Gastroesophageal sphincter (tissue), 4 donors: ENCODE measurements around the gene ITGA8. TPM values are rescaled to one million over a fixed set of nuclear protein-coding genes. Genes with fewer than 3 reads are reported as not detected.
A peak's percentile ranks its signal among the peaks of the same experiment; 100 is the strongest.
"Not testable (repeated sequence)": the region's sequence is repeated elsewhere in the genome, so short reads cannot be mapped to it uniquely, and the experiment has no call there.

ENCODE experiments used
- ATAC-seq: fragments of 150-250 bp; one replicate; pipeline ENCODE4 v1.9.1; 2016; ENCODE audit warnings: mild to moderate bottlenecking, moderate library complexity
- H3K27ac ChIP-seq, 4 donors: fragments of 200-600 bp; sonication (generic) in 3 of 4; 1 replicate in 3 of 4; 2 replicates in 1 of 4; pipeline ENCODE4 v1.5.1; 2016 to 2019
- H3K27me3 ChIP-seq: fragments of 200-600 bp; sonication (generic); one replicate; pipeline ENCODE4 v1.5.1; 2019
- H3K36me3 ChIP-seq, 2 donors: fragments of 200-600 bp; sonication (generic); one replicate each; pipeline ENCODE4 v1.5.1; 2019; ENCODE audit warnings: control low read depth in 1 of 2
- H3K4me1 ChIP-seq, 3 donors: fragments of 200-600 bp; sonication (generic); 1 replicate in 2 of 3; 2 replicates in 1 of 3; pipeline ENCODE4 v1.5.1; 2016 to 2019; ENCODE audit warnings: control low read depth in 2 of 3
- H3K4me3 ChIP-seq, 2 donors: fragments of 200-600 bp; sonication (generic); one replicate each; pipeline ENCODE4 v1.5.1; 2019; ENCODE audit warnings: mild to moderate bottlenecking in 1 of 2, moderate library complexity in 1 of 2
- H3K9me3 ChIP-seq, 3 donors: fragments of 200-600 bp; sonication (generic); one replicate each; pipeline ENCODE4 v1.5.1; 2017 to 2019; ENCODE audit warnings: control low read depth in 2 of 3
- CTCF ChIP-seq, 4 experiments: fragments of 200-600 bp in 2 of 4; fragments of 450-650 bp in 2 of 4; sonication (generic) in 1 of 4; IDR thresholded peaks; one replicate each; pipeline ENCODE4 v1.5.1; 2017 to 2019; ENCODE audit warnings: antibody characterized with exemption in 4 of 4, mild to moderate bottlenecking in 2 of 4, moderate library complexity in 2 of 4
- EP300 ChIP-seq: sonication (generic); formaldehyde crosslinking; IDR thresholded peaks from one replicate; pipeline ENCODE4 v1.6.1; 2017; ENCODE audit warnings: antibody characterized with exemption, mild to moderate bottlenecking
- POLR2A ChIP-seq, 2 donors: fragments of 450-650 bp; IDR thresholded peaks; one replicate each; pipeline ENCODE4 v1.6.1; 2017; ENCODE audit warnings: antibody characterized with exemption in 2 of 2, mild to moderate bottlenecking in 2 of 2, moderate library complexity in 1 of 2
- POLR2AphosphoS5 ChIP-seq: sonication (generic); formaldehyde crosslinking; IDR thresholded peaks from one replicate; pipeline ENCODE4 v1.6.1; 2017; ENCODE audit warnings: antibody characterized with exemption
- WGBS, 2 donors: methylation state at CpG; one replicate each; pipeline ENCODE4 v1.1.5; 2018; ENCODE audit warnings: low coverage in 1 of 2; 5-methylcytosine and 5-hydroxymethylcytosine counted together
- total RNA-seq, 4 donors: library from RNA; depleted of rRNA; stranded (reverse); fragments of >200 nt; gene quantifications; one replicate each; pipeline ENCODE4 v1.1.0, GENCODE V29; 2016

Gene ITGA8
- total RNA-seq, 4 donors from 2014 or later: 37.6 to 667 (median 310) TPM

- H3K36me3 ChIP-seq: peaks cover 0 to 20% of the 10 kb centered on the region in 2 donors
Observed at GRCh38 chr10:15587271-15587670, 132.5 kb downstream of the ITGA8 start.

GRCh38 chr10:15585303-15585715 is 134.4 kb downstream of the ITGA8 start:
- peak; percentile 61 to 69 (median 62) for TF ChIP-seq CTCF (IDR thresholded peaks at IDR 0.05)
- no peak for TF ChIP-seq POLR2AphosphoS5
- no peak for TF ChIP-seq POLR2A (IDR thresholded peaks at IDR 0.05)
- no peak for TF ChIP-seq EP300
- Histone ChIP-seq H3K9me3 (no peaks in the 10 kb centered on the region), H3K4me3 (no peak overlapping the region), H3K4me1 (peaks cover 0 to 12% (median 0%) of the 10 kb centered on the region in 3 donors), H3K27ac (no peak overlapping the region), H3K27me3 (no peaks in the 10 kb centered on the region), H3K36me3 (peaks cover 0 to 22% of the 10 kb centered on the region in 2 donors)
- peak; percentile 61 for ATAC-seq
- WGBS, 2 donors: 17 to 47% methylated on average over 2 to 5 of the region's 6 CpGs

More at GRCh38 chr10:15587271-15587670, 132.5 kb downstream of the ITGA8 start:
- no peak for TF ChIP-seq POLR2AphosphoS5
- no peak for TF ChIP-seq POLR2A (IDR thresholded peaks at IDR 0.05)
- TF ChIP-seq EP300: no peak
- no peak for TF ChIP-seq CTCF (IDR thresholded peaks at IDR 0.05)
- H3K27ac ChIP-seq: no peak overlapping the region
- no peak overlapping the region for H3K4me3 ChIP-seq
- H3K27me3 ChIP-seq: no peaks in the 10 kb centered on the region
- WGBS, 2 donors: 45 to 68% methylated on average over 3 of the region's 3 CpGs
- no peaks in the 10 kb centered on the region for H3K9me3 ChIP-seq
- no peak for ATAC-seq
- H3K4me1 ChIP-seq: peaks cover 0 to 12% (median 0%) of the 10 kb centered on the region in 3 donors

GRCh38 chr10:15582972-15583371 is 136.8 kb downstream of the ITGA8 start:
- ATAC-seq, H3K9me3 ChIP-seq: not testable (repeated sequence)
- WGBS, 2 donors: 43 to 82% methylated on average over 1 to 2 of the region's 2 CpGs

GRCh38 chr10:15579605-15580004 is 140.1 kb downstream of the ITGA8 start:
- H3K27me3 ChIP-seq: no peaks in the 10 kb centered on the region
- TF ChIP-seq CTCF (IDR thresholded peaks at IDR 0.05): no peak
- no peak for TF ChIP-seq POLR2AphosphoS5
- no peak for TF ChIP-seq POLR2A (IDR thresholded peaks at IDR 0.05)
- no peak for TF ChIP-seq EP300
- H3K9me3 ChIP-seq: no peaks in the 10 kb centered on the region
- H3K4me3 ChIP-seq: no peak overlapping the region
- H3K27ac ChIP-seq: no peak overlapping the region
- no peak for ATAC-seq
- H3K36me3 ChIP-seq: peaks cover 0 to 31% of the 10 kb centered on the region in 2 donors
- peaks cover 0 to 5% (median 0%) of the 10 kb centered on the region in 3 donors for H3K4me1 ChIP-seq
- WGBS, 2 donors: 40 to 67% methylated on average over 4 of the region's 4 CpGs

More at GRCh38 chr10:15582972-15583371, 136.8 kb downstream of the ITGA8 start:
- H3K27me3 ChIP-seq, H3K27ac ChIP-seq, H3K4me1 ChIP-seq, H3K4me3 ChIP-seq: not testable (repeated sequence)
- H3K36me3 ChIP-seq: peaks cover 0 to 22% of the 10 kb centered on the region in 2 donors

GRCh38 chr10:15572531-15573045 is 147.1 kb downstream of the ITGA8 start:
- Histone ChIP-seq H3K4me3 (no peak overlapping the region), H3K27ac (no peak overlapping the region), H3K9me3 (no peaks in the 10 kb centered on the region), H3K27me3 (no peaks in the 10 kb centered on the region), H3K36me3 (peaks cover 0 to 30% of the 10 kb centered on the region in 2 donors), H3K4me1 (peaks cover 0 to 19% (median 9%) of the 10 kb centered on the region in 3 donors)
- WGBS, 2 donors: 89 to 100% methylated on average over 6 of the region's 6 CpGs
- TF ChIP-seq EP300 (no peak), CTCF (IDR thresholded peaks at IDR 0.05) (no peak), POLR2A (IDR thresholded peaks at IDR 0.05) (no peak), POLR2AphosphoS5 (no peak)
- no peak for ATAC-seq
